GM10266 (cell line): ENCODE measurements around the gene CTSF.
"Not testable (repeated sequence)": the region's sequence is repeated elsewhere in the genome, so short reads cannot be mapped to it uniquely, and the experiment has no call there.

Source experiments
- DNase-seq: peaks from one replicate; pipeline ENCODE4 v3.0.0; 2012; ENCODE audit errors: extremely low spot score
- CTCF ChIP-seq: IDR thresholded peaks from 2 replicates; pipeline ENCODE4 v1.5.1; 2012; ENCODE audit warnings: mild to moderate bottlenecking, low read depth; ENCODE audit not compliant: control insufficient read depth, insufficient read depth; ENCODE audit errors: missing control alignments

CTSF gene

DNA sequence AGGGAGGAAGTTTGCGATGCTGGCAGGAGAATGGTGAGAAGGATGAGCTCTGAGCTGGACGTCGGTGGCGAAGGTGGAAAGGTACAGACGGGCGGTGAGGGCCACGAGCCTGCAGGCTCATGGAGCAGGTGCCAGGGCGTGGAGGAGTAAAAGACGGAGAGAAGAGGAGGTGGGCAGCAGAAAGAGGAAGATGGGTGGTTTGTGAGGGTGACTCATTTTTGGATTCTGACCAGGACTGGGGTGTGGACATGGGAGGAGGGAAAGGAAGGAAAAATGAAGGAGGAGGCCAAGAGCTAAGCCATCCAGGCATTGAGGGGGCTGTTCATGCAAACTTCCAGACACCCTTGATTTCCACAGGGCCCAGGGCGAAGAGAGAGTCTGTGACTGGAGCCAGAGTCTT lies 26.0 kb downstream of the CTSF start:
- TF ChIP-seq CTCF: no peak
- no peak for DNase-seq

DNA sequence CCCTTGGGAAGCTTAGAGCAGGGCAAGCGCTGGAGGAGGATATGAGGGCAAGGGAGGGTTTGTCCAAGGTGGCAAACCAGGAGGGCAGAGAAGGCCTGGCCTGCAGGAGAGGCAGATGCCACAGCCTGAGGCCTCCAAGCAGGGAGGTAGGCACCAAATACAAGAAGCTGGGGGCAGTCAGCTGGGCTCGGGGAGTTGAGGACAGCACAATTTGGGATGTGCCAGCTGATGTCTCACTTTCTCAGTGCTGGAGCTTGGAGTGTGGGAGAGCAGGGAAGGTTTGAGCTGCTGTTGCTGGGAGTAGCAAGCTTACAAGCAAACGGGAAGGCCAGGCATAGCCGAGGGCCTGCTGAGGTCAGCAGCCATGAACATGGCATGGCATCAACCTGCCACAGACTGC lies 26.5 kb downstream of the CTSF start:
- no peak for DNase-seq
- TF ChIP-seq CTCF: no peak

DNA sequence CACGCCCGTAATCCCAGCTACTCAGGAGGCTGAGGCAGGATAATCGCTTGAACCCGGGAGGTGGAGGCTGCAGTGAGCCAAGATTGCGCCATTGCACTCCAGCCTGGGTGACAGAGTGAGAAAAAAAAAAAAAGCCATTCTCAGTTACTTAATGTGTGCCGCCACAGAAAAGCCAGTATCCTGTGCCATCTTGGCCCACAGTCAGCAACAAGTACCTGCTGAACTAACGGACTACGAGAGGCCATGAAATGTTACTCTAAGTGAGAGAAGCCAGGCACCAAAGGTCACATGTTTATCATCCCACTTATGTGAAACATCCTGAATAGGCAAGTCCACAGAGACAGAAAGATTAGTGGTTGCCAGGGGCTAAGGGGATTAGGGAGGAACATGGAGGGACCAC lies 27.8 kb downstream of the CTSF start:
- not testable (repeated sequence) for DNase-seq

DNA sequence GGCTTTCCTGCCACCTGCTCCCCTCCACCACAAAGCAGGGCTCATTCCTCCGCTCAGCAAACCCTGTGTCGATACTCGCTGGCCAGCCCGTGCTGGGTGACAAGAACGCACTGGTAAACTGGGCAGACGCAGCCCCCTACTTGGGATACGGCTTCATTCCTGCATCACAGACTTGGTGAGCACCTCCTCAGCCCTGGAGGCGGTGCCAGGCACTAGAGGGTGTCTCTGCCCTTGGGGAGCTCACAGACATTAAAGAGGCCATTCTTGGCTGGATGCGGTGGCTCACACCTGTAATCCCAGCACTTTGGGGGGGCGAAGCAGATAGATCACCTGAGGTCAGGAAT lies 28.6 kb downstream of the CTSF start:
- no peak for DNase-seq
- no peak for TF ChIP-seq CTCF

GRCh38 chr11:66539170-66539869 lies 29.1 kb downstream of the CTSF start:
- TF ChIP-seq CTCF: no peak
- no peak for DNase-seq

DNA sequence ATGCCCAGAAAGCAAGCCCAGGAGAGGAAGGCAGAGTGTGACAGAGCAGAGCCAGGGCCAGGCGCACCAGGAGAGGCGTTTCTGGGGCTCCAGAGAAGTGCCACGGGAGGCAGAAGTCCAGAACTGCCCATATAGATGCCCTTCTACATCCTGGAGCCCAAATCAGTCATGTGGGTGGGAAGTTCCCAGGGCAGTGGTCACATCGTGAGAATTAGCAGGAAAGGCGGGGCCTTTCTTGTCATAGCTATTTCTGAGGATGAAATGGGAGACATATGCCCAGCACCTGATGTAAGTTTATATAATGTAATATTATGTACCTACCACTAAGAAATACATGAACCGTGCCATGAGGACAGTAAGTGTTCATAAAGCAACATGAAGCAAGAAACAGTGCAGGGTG lies 35.6 kb downstream of the CTSF start:
- no peak for TF ChIP-seq CTCF
- DNase-seq: no peak

DNA sequence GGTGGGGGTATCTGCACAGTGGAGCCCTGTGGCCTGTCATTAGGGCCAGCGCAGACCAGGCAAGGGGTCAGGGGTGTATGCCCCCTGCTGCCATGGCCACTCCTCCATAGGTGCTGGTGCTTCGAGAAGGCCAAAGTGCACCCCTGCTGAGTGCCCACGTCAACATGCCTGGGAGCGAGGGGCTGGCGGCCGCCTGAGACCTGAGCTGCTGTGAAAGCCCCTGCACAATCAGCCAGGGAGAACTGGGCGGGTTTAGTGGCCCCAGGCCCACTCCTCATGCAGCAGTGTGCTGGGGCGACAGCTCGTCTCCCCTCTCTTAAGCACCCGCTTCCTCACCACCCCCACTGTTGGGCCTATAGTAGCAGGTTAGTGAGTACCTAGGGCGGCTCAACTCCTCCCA lies 36.6 kb downstream of the CTSF start:
- no peak for TF ChIP-seq CTCF
- DNase-seq: no peak

DNA sequence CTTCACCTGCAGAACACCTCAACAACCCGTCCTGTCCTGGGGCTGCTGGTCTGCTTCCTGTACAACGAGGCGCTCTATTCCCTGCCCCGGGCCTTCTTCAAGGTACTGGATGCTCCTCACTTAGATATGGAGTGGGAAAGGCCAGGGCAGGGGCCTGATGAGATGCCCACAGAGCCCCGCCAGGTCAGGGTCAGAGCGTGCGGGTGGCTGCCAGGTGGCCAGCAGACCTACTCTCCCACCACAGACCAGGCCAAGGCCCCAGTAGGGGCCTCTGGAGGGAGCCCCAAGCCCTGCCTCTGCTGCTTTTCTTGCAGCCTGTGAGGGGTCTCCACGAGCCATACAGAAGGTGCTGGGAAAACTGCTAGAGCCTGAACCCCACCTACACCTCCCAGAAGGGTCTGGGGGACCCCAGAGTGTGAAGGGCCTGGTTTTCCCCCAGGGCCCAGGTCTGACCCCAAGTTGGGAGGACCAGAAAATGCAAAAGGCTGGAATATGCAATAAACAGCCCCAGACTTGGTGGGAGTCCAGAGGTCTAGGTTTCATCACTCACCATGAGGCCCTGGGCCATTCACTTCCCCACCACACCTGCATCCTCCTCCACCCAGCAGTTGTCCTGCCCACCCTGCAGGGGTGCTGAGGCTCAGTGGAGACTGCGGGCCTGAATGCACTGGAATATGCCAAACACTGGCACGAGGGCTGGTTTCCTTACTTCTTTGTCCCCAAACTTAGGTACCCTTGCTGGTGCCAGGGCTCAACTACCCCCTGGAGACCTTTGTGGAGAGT lies 37.3 kb downstream of the CTSF start:
- TF ChIP-seq CTCF: no peak
- no peak for DNase-seq
